Epithelial cell of esophagus (primary cell): ENCODE results near the gene RGS10.
"Not testable (repeated sequence)": the region's sequence is repeated elsewhere in the genome, so short reads cannot be mapped to it uniquely, and the experiment has no call there.

Source experiments
- DNase-seq: peaks from one replicate; pipeline ENCODE4 v3.0.0; 2010; ENCODE audit warnings: low read depth
- H3K4me3 ChIP-seq: 2 replicates; pipeline ENCODE4 v1.5.1; 2011; ENCODE audit warnings: mild to moderate bottlenecking, low read length, control low read depth
- TF ChIP-seq, protein P1 (sequence below): IDR thresholded peaks from 2 replicates; pipeline ENCODE4 v1.5.1; 2011; ENCODE audit warnings: low read depth, mild to moderate bottlenecking, low read length, control low read depth, inconsistent platforms; ENCODE audit not compliant: insufficient read depth; ENCODE audit errors: missing control alignments

The RGS10 gene

DNA sequence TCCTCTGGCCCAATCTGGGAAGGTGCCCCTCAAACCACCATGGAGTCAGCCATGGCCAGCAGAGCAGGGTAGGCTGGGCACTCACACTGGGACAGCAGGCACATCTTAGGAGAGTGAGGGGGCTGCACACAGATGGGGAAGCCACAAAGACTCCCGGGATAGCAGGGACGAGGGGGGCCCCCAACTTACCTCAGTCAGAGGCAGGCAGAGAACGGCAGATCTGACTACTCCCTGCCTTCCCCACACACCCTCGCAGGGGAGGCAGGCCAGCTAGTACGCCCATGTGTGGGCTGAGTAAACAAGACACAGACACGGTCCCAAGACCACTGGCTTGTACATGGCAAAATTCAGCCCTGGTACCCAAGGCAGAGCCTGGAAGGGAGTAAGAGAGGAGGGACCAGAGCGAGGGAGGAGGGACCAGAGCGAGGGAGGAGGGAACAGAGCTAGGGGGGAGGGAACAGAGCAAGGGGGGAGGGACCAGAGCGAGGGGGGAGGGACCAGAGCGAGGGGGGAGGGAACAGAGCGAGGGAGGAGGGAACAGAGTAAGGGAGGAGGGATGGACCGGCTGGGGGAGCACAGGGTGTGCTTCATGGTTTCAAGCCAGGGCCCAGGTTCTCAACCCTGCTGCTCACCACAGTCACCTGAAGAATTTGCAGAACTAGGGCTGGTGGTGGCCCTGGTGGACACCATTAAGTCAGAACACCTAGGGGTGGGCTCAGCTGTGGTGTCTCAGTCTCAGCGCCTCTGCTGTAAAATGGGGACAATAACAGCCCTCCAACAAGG is 73.8 kb downstream of the RGS10 start:
- no peak for DNase-seq
- TF ChIP-seq, protein P1, sequence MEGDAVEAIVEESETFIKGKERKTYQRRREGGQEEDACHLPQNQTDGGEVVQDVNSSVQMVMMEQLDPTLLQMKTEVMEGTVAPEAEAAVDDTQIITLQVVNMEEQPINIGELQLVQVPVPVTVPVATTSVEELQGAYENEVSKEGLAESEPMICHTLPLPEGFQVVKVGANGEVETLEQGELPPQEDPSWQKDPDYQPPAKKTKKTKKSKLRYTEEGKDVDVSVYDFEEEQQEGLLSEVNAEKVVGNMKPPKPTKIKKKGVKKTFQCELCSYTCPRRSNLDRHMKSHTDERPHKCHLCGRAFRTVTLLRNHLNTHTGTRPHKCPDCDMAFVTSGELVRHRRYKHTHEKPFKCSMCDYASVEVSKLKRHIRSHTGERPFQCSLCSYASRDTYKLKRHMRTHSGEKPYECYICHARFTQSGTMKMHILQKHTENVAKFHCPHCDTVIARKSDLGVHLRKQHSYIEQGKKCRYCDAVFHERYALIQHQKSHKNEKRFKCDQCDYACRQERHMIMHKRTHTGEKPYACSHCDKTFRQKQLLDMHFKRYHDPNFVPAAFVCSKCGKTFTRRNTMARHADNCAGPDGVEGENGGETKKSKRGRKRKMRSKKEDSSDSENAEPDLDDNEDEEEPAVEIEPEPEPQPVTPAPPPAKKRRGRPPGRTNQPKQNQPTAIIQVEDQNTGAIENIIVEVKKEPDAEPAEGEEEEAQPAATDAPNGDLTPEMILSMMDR: no peak

DNA sequence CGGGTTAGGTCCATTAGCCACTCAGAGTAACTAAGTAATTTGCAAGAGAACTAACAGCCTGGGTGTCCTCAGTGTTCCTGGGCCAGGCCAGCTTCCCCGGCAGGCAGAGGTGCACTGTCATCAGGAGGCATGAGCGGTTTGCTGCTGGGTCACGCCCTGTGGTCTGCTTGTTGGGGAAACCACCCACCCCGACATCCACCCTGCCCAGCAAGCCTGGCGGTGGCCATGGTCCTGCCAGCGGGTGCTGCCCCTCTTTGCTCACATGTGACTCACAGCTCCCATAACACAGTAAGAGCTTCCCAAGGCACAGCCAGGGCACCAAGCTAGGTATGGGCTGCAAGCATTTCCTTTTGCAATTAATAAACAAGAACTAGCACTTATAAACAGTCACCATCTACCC is 75.9 kb downstream of the RGS10 start:
- TF ChIP-seq, protein P1: no peak
- DNase-seq: peak; percentile 67
- no peak overlapping the region for H3K4me3 ChIP-seq

More for the DNA sequence above, 73.8 kb downstream of the RGS10 start:
- no peak overlapping the region for H3K4me3 ChIP-seq

DNA sequence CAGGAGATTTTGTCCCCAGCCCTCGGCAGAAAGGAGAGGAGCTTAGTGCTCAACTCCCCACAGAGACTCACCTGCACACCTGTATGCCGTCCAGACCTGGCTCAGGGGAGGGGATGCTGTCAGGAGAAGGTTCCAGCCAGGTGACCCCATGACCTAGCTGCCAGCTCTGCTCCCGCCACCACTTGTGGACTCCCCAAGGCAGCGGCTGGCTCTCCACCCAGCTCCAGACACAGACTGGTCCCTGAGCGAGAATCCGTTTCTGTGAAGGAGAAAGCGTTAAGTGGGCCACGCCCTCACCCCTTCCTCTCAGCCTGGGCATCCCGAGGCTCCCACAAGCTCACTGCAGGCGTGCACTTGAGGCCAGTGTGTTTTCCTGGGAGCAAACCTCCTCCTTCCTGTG is 76.4 kb downstream of the RGS10 start:
- no peak for DNase-seq
- TF ChIP-seq, protein P1: no peak
- H3K4me3 ChIP-seq: no peak overlapping the region

DNA sequence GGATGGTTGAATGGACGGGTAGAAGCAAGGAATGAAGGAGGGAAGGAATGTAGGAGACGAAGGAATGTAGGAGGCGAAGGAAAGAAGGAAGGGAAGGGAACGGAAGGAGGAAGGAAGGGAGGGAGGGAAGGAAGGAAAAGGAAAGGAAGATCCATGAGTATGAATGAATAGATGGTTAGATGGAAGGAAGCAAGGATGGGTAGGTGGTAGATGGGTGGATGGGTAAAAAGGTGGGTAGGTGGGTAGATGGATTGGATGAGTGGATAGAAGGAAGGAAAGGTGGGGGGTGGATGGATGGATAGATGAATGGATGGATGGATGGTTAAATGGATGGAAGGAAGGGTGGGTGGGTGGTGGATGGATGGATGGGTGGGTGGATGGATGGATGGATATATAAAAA is 77.4 kb downstream of the RGS10 start:
- DNase-seq: no peak
- H3K4me3 ChIP-seq: no peak overlapping the region
- TF ChIP-seq, protein P1: no peak

DNA sequence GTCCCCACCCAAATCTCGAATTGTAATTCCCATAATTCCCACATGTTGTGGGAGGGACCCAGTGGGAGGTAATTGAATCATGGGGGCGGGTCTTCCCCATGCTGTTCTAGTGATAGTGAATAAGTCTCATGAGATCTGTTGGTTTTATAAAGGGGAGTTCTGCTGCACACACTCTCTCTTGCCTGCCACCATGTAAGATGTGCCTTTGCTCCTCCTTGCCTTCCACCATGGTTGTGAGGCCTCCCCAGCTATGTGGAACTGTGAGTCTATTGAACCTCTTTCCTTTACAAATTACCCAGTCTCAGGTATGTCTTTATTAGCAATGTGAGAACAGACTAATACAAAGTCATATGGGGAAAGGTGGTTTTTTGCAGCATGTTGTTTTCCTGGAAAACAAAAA is 79.3 kb downstream of the RGS10 start:
- DNase-seq, H3K4me3 ChIP-seq: not testable (repeated sequence)

DNA sequence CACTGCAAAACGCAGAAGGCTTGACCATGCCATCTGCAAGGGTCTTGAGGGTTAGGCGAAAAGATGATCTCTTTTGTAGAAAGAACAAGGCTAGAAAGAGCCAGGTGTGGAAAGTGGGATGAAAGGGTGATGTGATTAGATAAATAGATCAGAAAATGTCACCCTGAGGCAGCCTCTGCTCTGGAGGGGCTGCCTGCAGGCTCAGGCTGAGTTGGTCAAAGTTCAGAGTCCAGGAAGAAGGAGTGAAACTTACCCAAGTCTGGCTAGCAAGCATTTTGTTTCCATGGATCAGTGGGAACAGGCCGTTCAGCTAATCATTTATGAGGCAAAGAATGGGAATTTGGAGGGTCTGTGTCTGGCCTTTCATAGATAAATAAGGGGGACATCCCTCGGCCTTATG is 79.7 kb downstream of the RGS10 start:
- no peak for DNase-seq
- TF ChIP-seq, protein P1: no peak

DNA sequence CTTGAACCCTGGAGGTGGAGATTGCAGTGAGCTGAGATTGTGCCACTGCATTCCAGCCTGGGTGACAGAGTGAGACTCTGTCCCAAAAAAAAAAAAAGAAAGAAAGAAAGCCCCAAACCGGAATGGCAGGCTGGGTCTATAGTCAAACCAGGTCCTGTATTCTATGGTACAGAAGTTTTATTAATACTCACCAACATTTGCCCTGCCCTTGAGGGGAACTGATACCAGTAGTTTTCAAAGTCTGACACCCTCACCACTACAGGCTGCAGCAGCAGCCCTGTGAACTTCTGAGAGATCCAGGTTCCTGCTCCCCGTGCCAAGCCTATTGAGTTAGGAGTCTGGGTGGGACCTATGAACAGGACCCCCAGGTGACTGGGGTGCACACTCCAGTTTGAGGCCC is 80.6 kb downstream of the RGS10 start:
- H3K4me3 ChIP-seq: no peak overlapping the region
- TF ChIP-seq, protein P1: no peak
- peak; percentile 52 for DNase-seq

More for the DNA sequence above, 79.7 kb downstream of the RGS10 start:
- H3K4me3 ChIP-seq: no peak overlapping the region
